KMS-11 (cell line): Measurements from ENCODE around the gene GPX6.

ENCODE experiments used
- H2AFZ ChIP-seq: fragments of 200-600 bp; sonication (generic); 2 replicates; pipeline ENCODE4 v1.6.1; 2016; ENCODE audit warnings: antibody characterized with exemption, mixed run types, low read depth
- H3K27ac ChIP-seq: fragments of 200-600 bp; sonication (generic); 2 replicates; pipeline ENCODE4 v1.6.1; 2016; ENCODE audit warnings: mild to moderate bottlenecking, mixed run types
- H3K27me3 ChIP-seq: fragments of 200-600 bp; sonication (generic); 2 replicates; pipeline ENCODE4 v1.6.1; 2017; ENCODE audit warnings: mild to moderate bottlenecking, low read depth, mixed run types, moderate library complexity; ENCODE audit not compliant: insufficient read depth
- H3K36me3 ChIP-seq: fragments of 200-600 bp; sonication (generic); 2 replicates; pipeline ENCODE4 v1.6.1; 2017; ENCODE audit warnings: mild to moderate bottlenecking, mixed run types; ENCODE audit not compliant: insufficient read depth
- H3K4me1 ChIP-seq: fragments of 200-600 bp; sonication (generic); 2 replicates; pipeline ENCODE4 v1.6.1; 2016; ENCODE audit warnings: mild to moderate bottlenecking, low read depth, mixed run types; ENCODE audit not compliant: poor library complexity, severe bottlenecking
- H3K4me2 ChIP-seq: fragments of 200-600 bp; sonication (generic); 2 replicates; pipeline ENCODE4 v1.7.0; 2016; ENCODE audit warnings: mild to moderate bottlenecking, mixed run types
- H3K4me3 ChIP-seq: fragments of 200-600 bp; sonication (generic); IDR thresholded peaks from 2 replicates; pipeline ENCODE4 v1.6.1; 2017; ENCODE audit warnings: low read depth, low read length, mixed read lengths; ENCODE audit not compliant: insufficient read depth
- H3K79me2 ChIP-seq: fragments of 200-600 bp; sonication (generic); 2 replicates; pipeline ENCODE4 v1.6.1; 2016; ENCODE audit warnings: low read depth, mixed run types; ENCODE audit not compliant: insufficient read depth
- H3K9ac ChIP-seq: fragments of 200-600 bp; sonication (generic); 2 replicates; pipeline ENCODE4 v1.6.1; 2016; ENCODE audit warnings: mild to moderate bottlenecking, mixed run types
- H4K20me1 ChIP-seq: fragments of 200-600 bp; sonication (generic); 2 replicates; pipeline ENCODE4 v1.6.1; 2016; ENCODE audit warnings: mild to moderate bottlenecking, mixed run types; ENCODE audit not compliant: insufficient read depth
- TF ChIP-seq, protein P1 (sequence below): fragments of 200-600 bp; sonication (generic); conservative IDR thresholded peaks from 2 replicates; pipeline ENCODE4 v1.6.1; 2017; ENCODE audit warnings: low read depth, mild to moderate bottlenecking, antibody characterized with exemption, low read length, moderate library complexity, mixed read lengths

GPX6 gene

GRCh38 chr6:28545955-28546354, 30.4 kb upstream of the GPX6 start:
- Histone ChIP-seq H3K9ac (no peak overlapping the region), H3K79me2 (no peaks in the 10 kb centered on the region), H3K4me3 (no peak overlapping the region), H3K27me3 (no peaks in the 10 kb centered on the region), H4K20me1 (no peaks in the 10 kb centered on the region), H3K36me3 (no peaks in the 10 kb centered on the region), H2AFZ (no peak overlapping the region), H3K27ac (no peak overlapping the region), H3K4me2 (no peak overlapping the region), H3K4me1 (peaks cover 6% of the 10 kb centered on the region)
- TF ChIP-seq, protein P1, sequence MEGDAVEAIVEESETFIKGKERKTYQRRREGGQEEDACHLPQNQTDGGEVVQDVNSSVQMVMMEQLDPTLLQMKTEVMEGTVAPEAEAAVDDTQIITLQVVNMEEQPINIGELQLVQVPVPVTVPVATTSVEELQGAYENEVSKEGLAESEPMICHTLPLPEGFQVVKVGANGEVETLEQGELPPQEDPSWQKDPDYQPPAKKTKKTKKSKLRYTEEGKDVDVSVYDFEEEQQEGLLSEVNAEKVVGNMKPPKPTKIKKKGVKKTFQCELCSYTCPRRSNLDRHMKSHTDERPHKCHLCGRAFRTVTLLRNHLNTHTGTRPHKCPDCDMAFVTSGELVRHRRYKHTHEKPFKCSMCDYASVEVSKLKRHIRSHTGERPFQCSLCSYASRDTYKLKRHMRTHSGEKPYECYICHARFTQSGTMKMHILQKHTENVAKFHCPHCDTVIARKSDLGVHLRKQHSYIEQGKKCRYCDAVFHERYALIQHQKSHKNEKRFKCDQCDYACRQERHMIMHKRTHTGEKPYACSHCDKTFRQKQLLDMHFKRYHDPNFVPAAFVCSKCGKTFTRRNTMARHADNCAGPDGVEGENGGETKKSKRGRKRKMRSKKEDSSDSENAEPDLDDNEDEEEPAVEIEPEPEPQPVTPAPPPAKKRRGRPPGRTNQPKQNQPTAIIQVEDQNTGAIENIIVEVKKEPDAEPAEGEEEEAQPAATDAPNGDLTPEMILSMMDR, result no peak

DNA sequence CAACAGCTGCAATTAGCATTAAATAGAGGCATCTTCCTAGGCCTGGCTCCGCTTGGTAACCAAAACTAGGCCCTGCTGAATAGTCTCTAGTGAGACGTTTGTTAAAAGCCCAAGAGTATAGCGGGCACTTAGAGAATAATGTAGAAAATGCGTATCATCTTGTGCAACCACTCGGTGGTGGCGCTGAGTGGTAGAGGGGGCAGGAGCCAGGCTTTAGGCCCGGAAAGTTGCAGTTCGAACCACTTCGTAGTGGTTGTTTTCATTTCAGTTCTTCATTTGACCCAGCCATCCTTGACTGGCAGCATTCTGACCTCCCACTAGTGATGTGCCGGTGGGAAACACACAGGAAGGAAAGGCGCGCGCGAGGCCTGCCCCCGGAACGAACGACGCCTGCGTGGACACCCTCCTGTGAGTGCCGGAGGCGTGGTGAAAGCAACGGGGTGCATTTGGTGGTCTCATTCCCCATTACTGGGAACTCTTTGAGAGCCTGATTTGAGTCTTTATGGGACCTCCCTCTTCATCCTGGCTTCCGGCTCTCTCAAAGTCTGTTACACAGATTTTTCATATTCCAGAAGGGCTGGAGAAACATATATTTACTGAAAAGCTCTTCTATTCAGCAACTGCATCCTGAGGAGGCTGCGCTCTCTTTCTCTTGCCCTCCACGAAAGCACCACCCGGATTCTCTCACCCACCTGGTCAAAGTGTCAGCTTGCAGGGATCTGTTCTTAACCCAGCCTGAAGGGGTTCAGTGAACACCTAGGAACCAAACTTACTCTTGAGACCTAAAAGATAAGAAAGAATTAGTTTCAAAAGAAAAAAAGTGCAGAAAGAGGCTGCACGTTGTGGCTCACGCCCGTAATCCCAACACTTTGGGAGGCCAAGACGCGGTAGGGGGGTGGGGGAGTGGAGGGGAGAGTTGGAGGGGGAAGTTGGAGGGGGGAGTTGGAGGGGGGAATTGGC, 28.3 kb upstream of the GPX6 start:
- Histone ChIP-seq H2AFZ (peak overlapping the region; percentile 99), H3K27ac (peak overlapping the region; percentile 48), H3K4me2 (peak overlapping the region; percentile 81)

DNA sequence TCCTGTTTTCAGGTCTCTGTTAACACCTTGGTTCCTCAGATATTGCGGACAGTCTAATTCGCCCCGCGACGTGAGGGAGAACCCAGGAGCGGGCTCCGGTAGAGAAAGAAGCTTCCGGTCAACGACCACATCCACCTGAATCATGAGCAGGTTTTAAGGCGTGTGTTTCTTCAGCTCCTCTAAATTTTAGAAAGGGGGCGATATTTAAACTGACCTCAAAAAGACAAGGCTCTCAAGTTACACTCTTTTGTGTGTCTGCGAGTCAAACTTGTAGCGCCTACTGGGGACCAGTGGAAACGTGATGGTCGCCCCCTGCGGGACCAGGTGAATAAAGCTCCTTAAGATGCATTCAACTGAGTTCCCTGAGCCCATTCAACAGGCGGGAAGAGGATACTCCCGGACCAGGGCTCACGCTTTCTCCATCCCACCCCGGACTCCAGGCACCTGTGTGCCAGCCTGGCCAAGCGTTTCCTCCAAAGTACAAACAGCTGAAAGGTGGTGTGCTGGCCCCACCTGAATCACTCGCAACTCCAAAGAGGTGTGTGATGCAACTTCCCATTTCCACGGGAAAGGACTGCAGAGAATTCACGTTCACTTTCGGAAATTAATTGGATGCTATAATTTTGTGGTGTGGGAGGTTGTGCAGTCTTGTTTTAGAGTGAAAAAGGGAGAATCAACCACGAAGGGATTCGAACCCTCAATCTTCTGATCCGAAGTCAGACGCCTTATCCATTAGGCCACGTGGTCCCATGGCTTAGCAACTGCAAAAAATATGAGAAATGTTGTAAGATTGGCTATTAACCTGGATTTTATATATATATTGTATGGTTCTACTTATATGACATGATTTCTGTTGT, 27.1 kb upstream of the GPX6 start:
- TF ChIP-seq, protein P1, result peak; percentile 81

More for the DNA sequence above, 28.3 kb upstream of the GPX6 start:
- H3K79me2 ChIP-seq, result no peaks in the 10 kb centered on the region
- TF ChIP-seq, protein P1, result 0 out of 2 replicates have a peak, but pooled peaks have one; percentile 12
- peaks cover 6% of the 10 kb centered on the region for H3K4me1 ChIP-seq
- H4K20me1 ChIP-seq, result no peaks in the 10 kb centered on the region
- H3K27me3 ChIP-seq, result no peaks in the 10 kb centered on the region
- no peak overlapping the region for H3K4me3 ChIP-seq
- no peaks in the 10 kb centered on the region for H3K36me3 ChIP-seq
- H3K9ac ChIP-seq, result peak overlapping the region; percentile 19; the same call in 1 of the 2 replicates

GRCh38 chr6:28541996-28542395, 26.4 kb upstream of the GPX6 start:
- no peaks in the 10 kb centered on the region for H4K20me1 ChIP-seq
- H3K4me2 ChIP-seq, result no peak overlapping the region
- no peaks in the 10 kb centered on the region for H3K36me3 ChIP-seq
- no peak overlapping the region for H2AFZ ChIP-seq
- no peaks in the 10 kb centered on the region for H3K79me2 ChIP-seq
- H3K4me3 ChIP-seq, result no peak overlapping the region
- H3K9ac ChIP-seq, result no peak overlapping the region
- H3K27me3 ChIP-seq, result no peaks in the 10 kb centered on the region
- H3K4me1 ChIP-seq, result peaks cover 6% of the 10 kb centered on the region
- H3K27ac ChIP-seq, result no peak overlapping the region
- TF ChIP-seq, protein P1, result no peak

More for the DNA sequence above, 27.1 kb upstream of the GPX6 start:
- Histone ChIP-seq H3K4me2 (peak overlapping the region; percentile 81), H3K79me2 (no peaks in the 10 kb centered on the region), H2AFZ (peak overlapping the region; percentile 99), H3K27me3 (no peaks in the 10 kb centered on the region), H3K9ac (peak overlapping the region; percentile 19; the same call in 1 of the 2 replicates), H3K36me3 (no peaks in the 10 kb centered on the region), H3K4me3 (no peak overlapping the region), H3K4me1 (peaks cover 6% of the 10 kb centered on the region), H4K20me1 (no peaks in the 10 kb centered on the region), H3K27ac (no peak overlapping the region; the same call in 1 of the 2 replicates)
